H9 (cell line): ENCODE measurements around the gene ZFPM1. TPM values are rescaled to one million over a fixed set of nuclear protein-coding genes. Genes with fewer than 3 reads are reported as not detected.

ENCODE experiments used
- DNase-seq: peaks from one replicate; pipeline ENCODE4 v3.0.0-alpha.2; 2017
- H2AFZ ChIP-seq: one replicate; pipeline ENCODE4 v1.6.1; 2013; ENCODE audit warnings: mild to moderate bottlenecking, low read length, control low read depth, moderate library complexity
- H2AK5ac ChIP-seq: 2 replicates; pipeline ENCODE4 v1.6.1; 2013; ENCODE audit warnings: low read length, control low read depth, mixed read lengths; ENCODE audit not compliant: insufficient read length
- H2BK120ac ChIP-seq: one replicate; pipeline ENCODE4 v1.6.1; 2013; ENCODE audit warnings: low read depth, mild to moderate bottlenecking, low read length, control low read depth, inconsistent platforms; ENCODE audit not compliant: poor library complexity, severe bottlenecking
- H2BK12ac ChIP-seq: 2 replicates; pipeline ENCODE4 v1.6.1; 2013; ENCODE audit warnings: low read length, control low read depth, mixed read lengths, low read depth; ENCODE audit not compliant: insufficient read length
- H2BK15ac ChIP-seq: 2 replicates; pipeline ENCODE4 v1.6.1; 2013; ENCODE audit warnings: low read depth, low read length, control low read depth
- H2BK20ac ChIP-seq: one replicate; pipeline ENCODE4 v1.6.1; 2013; ENCODE audit warnings: low read depth, mild to moderate bottlenecking, low read length, control low read depth, inconsistent platforms; ENCODE audit not compliant: poor library complexity, severe bottlenecking
- H2BK5ac ChIP-seq: 2 replicates; pipeline ENCODE4 v1.6.1; 2013; ENCODE audit warnings: low read length, control low read depth, mixed read lengths; ENCODE audit not compliant: insufficient read length
- H3K14ac ChIP-seq: 2 replicates; pipeline ENCODE4 v1.6.1; 2013; ENCODE audit warnings: low read length, control low read depth; ENCODE audit not compliant: insufficient read depth
- H3K18ac ChIP-seq: 2 replicates; pipeline ENCODE4 v1.6.1; 2013; ENCODE audit warnings: low read depth, mild to moderate bottlenecking, mixed read lengths, low read length, control low read depth; ENCODE audit not compliant: insufficient read length
- H3K23ac ChIP-seq: 2 replicates; pipeline ENCODE4 v1.6.1; 2013; ENCODE audit warnings: low read length, control low read depth, mixed read lengths, low read depth; ENCODE audit not compliant: insufficient read length
- H3K23me2 ChIP-seq: 2 replicates; pipeline ENCODE4 v1.6.1; 2013; ENCODE audit warnings: low read depth, mild to moderate bottlenecking, mixed read lengths, low read length, control low read depth; ENCODE audit not compliant: insufficient read length, poor library complexity, severe bottlenecking
- H3K27ac ChIP-seq: 2 replicates; pipeline ENCODE4 v1.5.1; 2013; ENCODE audit warnings: low read length, control low read depth, mixed read lengths, low read depth; ENCODE audit not compliant: insufficient read length
- H3K27me3 ChIP-seq: 2 replicates; pipeline ENCODE4 v1.6.1; 2013; ENCODE audit warnings: low read length, control low read depth, inconsistent platforms; ENCODE audit not compliant: insufficient read depth
- H3K4ac ChIP-seq: 2 replicates; pipeline ENCODE4 v1.6.1; 2013; ENCODE audit warnings: low read depth, mild to moderate bottlenecking, control low read depth, inconsistent platforms, low read length, moderate library complexity
- H3K4me1 ChIP-seq: 2 replicates; pipeline ENCODE4 v1.6.1; 2013; ENCODE audit warnings: low read length, control low read depth, inconsistent platforms; ENCODE audit not compliant: insufficient read depth
- H3K4me2 ChIP-seq: 2 replicates; pipeline ENCODE4 v1.6.1; 2013; ENCODE audit warnings: low read length, control low read depth, mixed read lengths; ENCODE audit not compliant: insufficient read length, insufficient read depth
- H3K56ac ChIP-seq: 2 replicates; pipeline ENCODE4 v1.6.1; 2013; ENCODE audit warnings: low read depth, mild to moderate bottlenecking, mixed read lengths, low read length, control low read depth; ENCODE audit not compliant: insufficient read length
- H3K79me1 ChIP-seq: 2 replicates; pipeline ENCODE4 v1.6.1; 2013; ENCODE audit warnings: low read depth, mild to moderate bottlenecking, moderate library complexity, low read length, control low read depth, inconsistent platforms; ENCODE audit not compliant: insufficient read depth, poor library complexity, severe bottlenecking
- H3K79me2 ChIP-seq: 2 replicates; pipeline ENCODE4 v1.6.1; 2013; ENCODE audit warnings: low read length, control low read depth, inconsistent platforms; ENCODE audit not compliant: insufficient read depth
- H3K9ac ChIP-seq: 2 replicates; pipeline ENCODE4 v1.6.1; 2013; ENCODE audit warnings: low read length, control low read depth, mixed read lengths; ENCODE audit not compliant: insufficient read length; ENCODE audit errors: extremely low read depth
- H3K9me3 ChIP-seq: one replicate; pipeline ENCODE4 v1.6.1; 2013; ENCODE audit warnings: low read depth, low read length, inconsistent platforms; ENCODE audit not compliant: control insufficient read depth
- H3T11ph ChIP-seq: one replicate; pipeline ENCODE4 v1.6.1; 2013; ENCODE audit warnings: mild to moderate bottlenecking, low read length, control low read depth, inconsistent platforms
- H4K20me1 ChIP-seq: one replicate; pipeline ENCODE4 v1.6.1; 2013; ENCODE audit not compliant: control insufficient read depth, insufficient read length, insufficient read depth
- H4K5ac ChIP-seq: 2 replicates; pipeline ENCODE4 v1.6.1; 2013; ENCODE audit warnings: low read depth, mild to moderate bottlenecking, mixed read lengths, low read length, control low read depth; ENCODE audit not compliant: insufficient read length
- H4K8ac ChIP-seq: replicated peaks from 2 replicates; pipeline ENCODE4 v1.6.1; 2013; ENCODE audit warnings: low read length, control low read depth, mixed read lengths, low read depth; ENCODE audit not compliant: insufficient read length
- H4K91ac ChIP-seq: 2 replicates; pipeline ENCODE4 v1.6.1; 2013; ENCODE audit warnings: low read depth, mild to moderate bottlenecking, moderate library complexity, mixed read lengths, low read length, control low read depth; ENCODE audit not compliant: insufficient read length
- H3K27ac Mint-ChIP-seq, 3 experiments: 2 replicates in 2 of 3; 3 replicates in 1 of 3; pipeline ENCODE4 v1.8.0; 2020 to 2021; ENCODE audit warnings: mixed read lengths in 3 of 3, mild to moderate bottlenecking in 1 of 3, moderate library complexity in 1 of 3
- H3K27me3 Mint-ChIP-seq: 2 replicates; pipeline ENCODE4 v1.8.0; 2021; ENCODE audit warnings: low read depth, mild to moderate bottlenecking, moderate library complexity, mixed read lengths
- H3K36me3 Mint-ChIP-seq, 3 experiments: 2 replicates in 2 of 3; 3 replicates in 1 of 3; pipeline ENCODE4 v1.8.0; 2020 to 2021; ENCODE audit warnings: low read depth in 3 of 3, mixed read lengths in 3 of 3; ENCODE audit not compliant: insufficient read depth in 1 of 3
- H3K4me1 Mint-ChIP-seq, 2 experiments: 2 replicates each; pipeline ENCODE4 v1.8.0; 2020; ENCODE audit warnings: mixed read lengths in 2 of 2
- H3K4me3 Mint-ChIP-seq, 2 experiments: 2 replicates in 1 of 2; 3 replicates in 1 of 2; pipeline ENCODE4 v1.8.0; 2020 to 2021; ENCODE audit warnings: mild to moderate bottlenecking in 2 of 2, mixed read lengths in 2 of 2, moderate library complexity in 1 of 2
- H3K9me3 Mint-ChIP-seq, 2 experiments: 2 replicates in 1 of 2; 3 replicates in 1 of 2; pipeline ENCODE4 v1.8.0; 2020; ENCODE audit warnings: mild to moderate bottlenecking in 2 of 2, mixed read lengths in 2 of 2, moderate library complexity in 1 of 2
- WGBS: extraction: QIAGEN DNeasy Blood & Tissue Kit; methylation state at CpG from one replicate; pipeline ENCODE4 v1.1.7; 2013; ENCODE audit warnings: missing lambda C conversion rate, low lambda C conversion rate, mixed read lengths; ENCODE audit not compliant: insufficient read length; ENCODE audit errors: extremely low coverage; 5-methylcytosine and 5-hydroxymethylcytosine counted together
- total RNA-seq: library from RNA; stranded (reverse); gene quantifications from 2 replicates; pipeline ENCODE4 v1.2.1, GENCODE V29; 2021
- TF ChIP-seq, protein P1 (sequence below): fragments of 200-600 bp; sonication (generic); conservative IDR thresholded peaks from 3 replicates; pipeline ENCODE4 v1.8.0; 2021; ENCODE audit warnings: antibody characterized with exemption, mild to moderate bottlenecking

Gene ZFPM1
- total RNA-seq, 1 experiment from 2014 or later: 3.6 TPM

DNA sequence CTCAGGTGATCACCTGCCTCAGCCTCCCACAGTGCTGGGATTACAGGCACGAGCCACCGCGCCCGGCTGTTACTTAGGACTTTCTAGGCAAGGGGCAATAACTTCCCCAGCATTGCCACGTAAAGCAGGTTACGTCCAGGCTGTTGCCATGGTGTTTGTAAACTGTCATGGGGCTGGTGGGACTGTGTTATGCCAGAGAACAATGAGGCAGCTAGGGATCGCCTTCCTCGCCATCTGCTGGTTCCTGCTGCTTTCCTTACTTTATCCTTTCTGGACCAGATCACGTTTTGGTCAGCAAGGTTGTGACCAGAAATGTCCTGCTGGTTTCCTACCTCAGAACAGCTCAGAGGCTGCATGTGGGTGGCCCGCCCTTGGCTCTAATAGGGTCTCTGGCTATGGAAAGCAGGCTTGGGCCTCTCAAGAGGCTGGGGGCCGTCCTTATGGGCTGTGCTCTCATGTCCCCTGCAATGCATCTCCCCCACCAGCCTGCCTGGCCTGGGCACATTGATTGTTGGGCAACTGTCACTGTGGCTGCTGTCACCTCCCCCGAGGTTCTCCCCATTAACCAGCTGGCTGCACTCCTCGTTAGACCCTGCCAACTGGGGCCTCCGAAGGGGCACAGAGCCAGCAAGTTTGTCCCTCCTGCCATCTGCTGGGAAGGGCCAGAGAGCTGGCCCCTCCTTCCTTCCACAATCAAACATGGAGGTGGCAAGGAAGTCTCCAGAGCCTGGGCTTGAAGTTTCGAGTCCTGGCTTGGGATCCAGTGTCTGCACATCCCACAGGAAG is 88.9 kb downstream of the ZFPM1 start:
- no CpG with 5 or more reads among the region's 15 CpGs for WGBS
- Histone ChIP-seq H2BK12ac (no peak overlapping the region), H3K4ac (no peak overlapping the region)

More for the DNA sequence above, 88.9 kb downstream of the ZFPM1 start:
- H3K4me2 ChIP-seq: no peak overlapping the region
- no peaks in the 10 kb centered on the region for H3K79me2 ChIP-seq
- Mint-ChIP-seq H3K4me1 (peaks cover 0 to 35% of the 10 kb centered on the region in 2 experiments), H3K4me3 (no peak overlapping the region; a peak in 1 of 5 replicates), H3K27ac (no peak overlapping the region; a peak in 1 of 7 replicates), H3K27me3 (peaks cover 59% of the 10 kb centered on the region), H3K36me3 (peaks cover 2 to 12% (median 6%) of the 10 kb centered on the region in 3 experiments; a peak in 5 of 7 replicates), H3K9me3 (peaks cover 18 to 20% of the 10 kb centered on the region in 2 experiments)
- no peaks in the 10 kb centered on the region for H3K23me2 ChIP-seq
- H3K27me3 ChIP-seq: no peaks in the 10 kb centered on the region
- no peak overlapping the region for H3K56ac ChIP-seq
- no peak overlapping the region for H3K27ac ChIP-seq
- H2BK5ac ChIP-seq: no peak overlapping the region
- H2AFZ ChIP-seq: no peak overlapping the region
- H3K9ac ChIP-seq: no peak overlapping the region
- H3T11ph ChIP-seq: no peak overlapping the region
- H3K23ac ChIP-seq: no peak overlapping the region
- DNase-seq: no peak
- TF ChIP-seq, protein P1, sequence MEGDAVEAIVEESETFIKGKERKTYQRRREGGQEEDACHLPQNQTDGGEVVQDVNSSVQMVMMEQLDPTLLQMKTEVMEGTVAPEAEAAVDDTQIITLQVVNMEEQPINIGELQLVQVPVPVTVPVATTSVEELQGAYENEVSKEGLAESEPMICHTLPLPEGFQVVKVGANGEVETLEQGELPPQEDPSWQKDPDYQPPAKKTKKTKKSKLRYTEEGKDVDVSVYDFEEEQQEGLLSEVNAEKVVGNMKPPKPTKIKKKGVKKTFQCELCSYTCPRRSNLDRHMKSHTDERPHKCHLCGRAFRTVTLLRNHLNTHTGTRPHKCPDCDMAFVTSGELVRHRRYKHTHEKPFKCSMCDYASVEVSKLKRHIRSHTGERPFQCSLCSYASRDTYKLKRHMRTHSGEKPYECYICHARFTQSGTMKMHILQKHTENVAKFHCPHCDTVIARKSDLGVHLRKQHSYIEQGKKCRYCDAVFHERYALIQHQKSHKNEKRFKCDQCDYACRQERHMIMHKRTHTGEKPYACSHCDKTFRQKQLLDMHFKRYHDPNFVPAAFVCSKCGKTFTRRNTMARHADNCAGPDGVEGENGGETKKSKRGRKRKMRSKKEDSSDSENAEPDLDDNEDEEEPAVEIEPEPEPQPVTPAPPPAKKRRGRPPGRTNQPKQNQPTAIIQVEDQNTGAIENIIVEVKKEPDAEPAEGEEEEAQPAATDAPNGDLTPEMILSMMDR: no peak
- H4K20me1 ChIP-seq: no peaks in the 10 kb centered on the region
- no peak overlapping the region for H4K8ac ChIP-seq
- no peak overlapping the region for H2AK5ac ChIP-seq
- no peaks in the 10 kb centered on the region for H3K79me1 ChIP-seq
- no peak overlapping the region for H3K18ac ChIP-seq
- no peak overlapping the region for H4K91ac ChIP-seq
- no peak overlapping the region for H4K5ac ChIP-seq
- H3K14ac ChIP-seq: no peak overlapping the region
- no peak overlapping the region for H2BK120ac ChIP-seq
- H2BK20ac ChIP-seq: no peak overlapping the region
- H2BK15ac ChIP-seq: no peak overlapping the region
- no peaks in the 10 kb centered on the region for H3K9me3 ChIP-seq
- H3K4me1 ChIP-seq: no peaks in the 10 kb centered on the region
